PC-3 (cell line): ENCODE data around the gene YPEL3.

Experiments
- EZH2 ChIP-seq: fragments of 300-600 bp; sonication (generic); IDR thresholded peaks from one replicate; pipeline ENCODE4 v1.6.1; 2017; ENCODE audit warnings: antibody characterized with exemption, mild to moderate bottlenecking, low read length; ENCODE audit not compliant: unreplicated experiment
- TF ChIP-seq, protein P1 (sequence below): fragments of 300-600 bp; sonication (generic); conservative IDR thresholded peaks from 2 replicates; pipeline ENCODE4 v1.5.1; 2017; ENCODE audit warnings: antibody characterized with exemption, low read depth, mild to moderate bottlenecking, low read length

DNA sequence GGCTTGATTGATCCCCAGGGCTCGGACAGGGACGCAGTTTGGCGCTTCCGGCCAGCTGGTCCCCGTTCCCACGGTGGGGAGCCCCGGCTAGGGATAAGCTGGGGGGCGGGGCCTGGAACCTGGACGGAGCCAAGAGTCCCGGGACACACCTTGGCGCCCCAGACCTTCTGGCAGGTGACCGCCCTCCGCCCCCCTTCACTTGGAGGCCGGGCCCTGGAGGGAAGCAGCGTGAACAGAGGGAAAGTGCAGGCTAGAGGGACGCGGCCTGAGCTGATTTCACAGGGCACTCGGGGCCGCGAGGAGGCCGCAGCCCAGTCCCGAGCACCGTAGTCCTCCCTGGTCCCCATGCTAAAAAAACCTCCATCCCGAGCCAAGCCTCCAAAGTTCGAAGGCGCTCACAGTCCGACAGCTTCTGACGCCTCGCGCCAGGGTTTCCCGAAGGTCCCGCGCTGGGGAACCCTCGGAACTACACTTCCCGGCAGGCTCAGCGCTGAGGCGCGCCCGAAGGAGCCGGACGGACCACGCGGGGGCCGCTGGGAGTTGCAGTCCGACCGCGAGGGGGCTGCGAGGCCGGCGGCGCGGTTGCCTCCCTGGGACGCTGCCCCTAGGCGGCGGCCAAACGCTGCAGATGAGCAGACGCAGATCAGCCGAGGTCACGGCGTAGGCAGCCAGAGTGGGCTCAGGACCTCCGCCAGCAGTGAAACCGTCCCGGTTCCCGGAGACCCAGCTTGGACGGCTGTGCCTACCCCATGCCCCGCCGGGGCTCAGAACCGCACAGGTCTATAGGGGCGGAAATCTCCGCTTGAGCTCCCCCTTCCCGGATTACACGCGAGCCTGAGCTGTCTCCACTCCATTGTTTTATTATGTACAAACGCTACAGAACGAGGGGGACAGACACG, 4.3 kb downstream of the YPEL3 start, which contains the start of gene TBX6:
- TF ChIP-seq, protein P1, sequence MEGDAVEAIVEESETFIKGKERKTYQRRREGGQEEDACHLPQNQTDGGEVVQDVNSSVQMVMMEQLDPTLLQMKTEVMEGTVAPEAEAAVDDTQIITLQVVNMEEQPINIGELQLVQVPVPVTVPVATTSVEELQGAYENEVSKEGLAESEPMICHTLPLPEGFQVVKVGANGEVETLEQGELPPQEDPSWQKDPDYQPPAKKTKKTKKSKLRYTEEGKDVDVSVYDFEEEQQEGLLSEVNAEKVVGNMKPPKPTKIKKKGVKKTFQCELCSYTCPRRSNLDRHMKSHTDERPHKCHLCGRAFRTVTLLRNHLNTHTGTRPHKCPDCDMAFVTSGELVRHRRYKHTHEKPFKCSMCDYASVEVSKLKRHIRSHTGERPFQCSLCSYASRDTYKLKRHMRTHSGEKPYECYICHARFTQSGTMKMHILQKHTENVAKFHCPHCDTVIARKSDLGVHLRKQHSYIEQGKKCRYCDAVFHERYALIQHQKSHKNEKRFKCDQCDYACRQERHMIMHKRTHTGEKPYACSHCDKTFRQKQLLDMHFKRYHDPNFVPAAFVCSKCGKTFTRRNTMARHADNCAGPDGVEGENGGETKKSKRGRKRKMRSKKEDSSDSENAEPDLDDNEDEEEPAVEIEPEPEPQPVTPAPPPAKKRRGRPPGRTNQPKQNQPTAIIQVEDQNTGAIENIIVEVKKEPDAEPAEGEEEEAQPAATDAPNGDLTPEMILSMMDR, result peak; percentile 60
- TF ChIP-seq EZH2, result no peak
